ENCODE results near the gene TRUB2.

The TRUB2 gene

GRCh38 chr9:128321343-128321742 is 904 bp downstream of the TRUB2 start:
- no peak for TF ChIP-seq ZFP3 (CRISPR knock-in tag; IDR thresholded peaks at IDR 0.05)
- TF ChIP-seq CSRNP3 (CRISPR knock-in tag; IDR thresholded peaks at IDR 0.05): no peak
- TF ChIP-seq ZNF565 (CRISPR knock-in tag; conservative IDR thresholded peaks at IDR 0.05; ENCODE audit: low read depth): no peak
- no peak for TF ChIP-seq ESRRG (CRISPR knock-in tag; IDR thresholded peaks at IDR 0.05)
- no peak for TF ChIP-seq ISL1 (CRISPR knock-in tag; IDR thresholded peaks at IDR 0.05)
- no peak for TF ChIP-seq TSHZ2 (CRISPR knock-in tag; IDR thresholded peaks at IDR 0.05)
- no peak for TF ChIP-seq GLIS3 (CRISPR knock-in tag; IDR thresholded peaks at IDR 0.05)
- no peak for TF ChIP-seq ZFP30 (CRISPR knock-in tag; IDR thresholded peaks at IDR 0.05)
- no peak for TF ChIP-seq RARB (CRISPR knock-in tag; IDR thresholded peaks at IDR 0.05)
- no peak for TF ChIP-seq ZNF8 (CRISPR knock-in tag; IDR thresholded peaks at IDR 0.05)
- TF ChIP-seq, protein P1, sequence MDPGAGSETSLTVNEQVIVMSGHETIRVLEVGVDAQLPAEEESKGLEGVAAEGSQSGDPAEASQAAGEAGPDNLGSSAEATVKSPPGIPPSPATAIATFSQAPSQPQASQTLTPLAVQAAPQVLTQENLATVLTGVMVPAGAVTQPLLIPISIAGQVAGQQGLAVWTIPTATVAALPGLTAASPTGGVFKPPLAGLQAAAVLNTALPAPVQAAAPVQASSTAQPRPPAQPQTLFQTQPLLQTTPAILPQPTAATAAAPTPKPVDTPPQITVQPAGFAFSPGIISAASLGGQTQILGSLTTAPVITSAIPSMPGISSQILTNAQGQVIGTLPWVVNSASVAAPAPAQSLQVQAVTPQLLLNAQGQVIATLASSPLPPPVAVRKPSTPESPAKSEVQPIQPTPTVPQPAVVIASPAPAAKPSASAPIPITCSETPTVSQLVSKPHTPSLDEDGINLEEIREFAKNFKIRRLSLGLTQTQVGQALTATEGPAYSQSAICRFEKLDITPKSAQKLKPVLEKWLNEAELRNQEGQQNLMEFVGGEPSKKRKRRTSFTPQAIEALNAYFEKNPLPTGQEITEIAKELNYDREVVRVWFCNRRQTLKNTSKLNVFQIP (CRISPR knock-in tag; IDR thresholded peaks at IDR 0.05; ENCODE audit: borderline replicate concordance, low read depth): no peak
- no peak for TF ChIP-seq ARNTL (CRISPR knock-in tag; IDR thresholded peaks at IDR 0.05; ENCODE audit: borderline replicate concordance, low read depth)
- TF ChIP-seq TCF4 (CRISPR knock-in tag; IDR thresholded peaks at IDR 0.05; ENCODE audit: borderline replicate concordance): no peak
- TF ChIP-seq BACH2 (CRISPR knock-in tag; IDR thresholded peaks at IDR 0.05; ENCODE audit: borderline replicate concordance): no peak
- TF ChIP-seq, protein P2, sequence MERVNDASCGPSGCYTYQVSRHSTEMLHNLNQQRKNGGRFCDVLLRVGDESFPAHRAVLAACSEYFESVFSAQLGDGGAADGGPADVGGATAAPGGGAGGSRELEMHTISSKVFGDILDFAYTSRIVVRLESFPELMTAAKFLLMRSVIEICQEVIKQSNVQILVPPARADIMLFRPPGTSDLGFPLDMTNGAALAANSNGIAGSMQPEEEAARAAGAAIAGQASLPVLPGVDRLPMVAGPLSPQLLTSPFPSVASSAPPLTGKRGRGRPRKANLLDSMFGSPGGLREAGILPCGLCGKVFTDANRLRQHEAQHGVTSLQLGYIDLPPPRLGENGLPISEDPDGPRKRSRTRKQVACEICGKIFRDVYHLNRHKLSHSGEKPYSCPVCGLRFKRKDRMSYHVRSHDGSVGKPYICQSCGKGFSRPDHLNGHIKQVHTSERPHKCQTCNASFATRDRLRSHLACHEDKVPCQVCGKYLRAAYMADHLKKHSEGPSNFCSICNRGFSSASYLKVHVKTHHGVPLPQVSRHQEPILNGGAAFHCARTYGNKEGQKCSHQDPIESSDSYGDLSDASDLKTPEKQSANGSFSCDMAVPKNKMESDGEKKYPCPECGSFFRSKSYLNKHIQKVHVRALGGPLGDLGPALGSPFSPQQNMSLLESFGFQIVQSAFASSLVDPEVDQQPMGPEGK (CRISPR knock-in tag; IDR thresholded peaks at IDR 0.05; ENCODE audit: borderline replicate concordance): no peak
- ATAC-seq: no peak

DNA sequence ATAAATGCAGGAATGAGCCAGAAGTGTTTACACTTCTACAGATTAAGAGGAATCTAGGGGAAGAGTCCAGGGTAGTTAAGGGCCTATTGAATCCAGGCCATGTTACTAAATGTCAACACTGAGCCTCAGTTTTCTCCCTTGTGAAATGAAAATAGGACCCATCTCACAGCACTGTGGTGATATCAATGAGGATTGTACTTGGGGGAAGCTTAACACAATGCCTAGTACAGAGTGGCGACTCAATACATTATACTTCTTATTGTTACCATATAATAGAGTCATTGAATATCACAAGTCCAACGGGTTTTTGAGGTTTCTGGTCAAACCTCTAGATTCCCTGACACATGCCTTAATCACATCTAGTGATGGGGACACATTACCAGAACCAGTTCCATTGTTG is 4.6 kb downstream of the TRUB2 start:
- TF ChIP-seq ESRRG (CRISPR knock-in tag; IDR thresholded peaks at IDR 0.05) (no peak), CSRNP3 (CRISPR knock-in tag; IDR thresholded peaks at IDR 0.05) (no peak), ZNF565 (CRISPR knock-in tag; conservative IDR thresholded peaks at IDR 0.05; ENCODE audit: low read depth) (no peak), ISL1 (CRISPR knock-in tag; IDR thresholded peaks at IDR 0.05) (no peak), PPARA (CRISPR knock-in tag; IDR thresholded peaks at IDR 0.05; ENCODE audit: borderline replicate concordance) (no peak), ZNF70 (CRISPR knock-in tag; IDR thresholded peaks at IDR 0.05) (no peak), TOX (CRISPR knock-in tag; IDR thresholded peaks at IDR 0.05; ENCODE audit: borderline replicate concordance) (no peak), GLIS3 (CRISPR knock-in tag; IDR thresholded peaks at IDR 0.05) (no peak), TCF4 (CRISPR knock-in tag; IDR thresholded peaks at IDR 0.05; ENCODE audit: borderline replicate concordance) (no peak), ZNF8 (CRISPR knock-in tag; IDR thresholded peaks at IDR 0.05) (no peak), ARNTL (CRISPR knock-in tag; IDR thresholded peaks at IDR 0.05; ENCODE audit: borderline replicate concordance, low read depth) (no peak), ZFP3 (CRISPR knock-in tag; IDR thresholded peaks at IDR 0.05) (no peak), CSDC2 (CRISPR knock-in tag; IDR thresholded peaks at IDR 0.05) (no peak), RARB (CRISPR knock-in tag; IDR thresholded peaks at IDR 0.05) (no peak), BACH2 (CRISPR knock-in tag; IDR thresholded peaks at IDR 0.05; ENCODE audit: borderline replicate concordance) (no peak)
- TF ChIP-seq, protein P2 (CRISPR knock-in tag; IDR thresholded peaks at IDR 0.05; ENCODE audit: borderline replicate concordance): no peak
- TF ChIP-seq, protein P1 (CRISPR knock-in tag; IDR thresholded peaks at IDR 0.05; ENCODE audit: borderline replicate concordance, low read depth): no peak
- no peak for ATAC-seq

All from SK-N-SH treated with all-trans-retinoic acid at 6 μM for 48 hours (cell line).